Trophoblast cell (in vitro differentiated cells and primary cell): ENCODE results near the gene PABPN1.

Experiments used
- DNase-seq, 2 donors: peaks; one replicate each; pipeline ENCODE4 v3.0.0-alpha.2; 2016
- H2AFZ ChIP-seq: 2 replicates; pipeline ENCODE4 v1.6.1; 2013; ENCODE audit warnings: low read length, moderate library complexity, mild to moderate bottlenecking; ENCODE audit not compliant: insufficient read depth, poor library complexity
- H2AK5ac ChIP-seq: 2 replicates; pipeline ENCODE4 v1.6.1; 2013; ENCODE audit warnings: mild to moderate bottlenecking, low read length
- H2BK120ac ChIP-seq: 2 replicates; pipeline ENCODE4 v1.6.1; 2013; ENCODE audit warnings: low read length, mild to moderate bottlenecking, moderate library complexity; ENCODE audit not compliant: insufficient read depth, poor library complexity
- H2BK12ac ChIP-seq: 2 replicates; pipeline ENCODE4 v1.6.1; 2013; ENCODE audit warnings: mild to moderate bottlenecking, low read length, moderate library complexity
- H2BK5ac ChIP-seq: 2 replicates; pipeline ENCODE4 v1.6.1; 2013; ENCODE audit warnings: low read length, low read depth, moderate library complexity, mild to moderate bottlenecking; ENCODE audit not compliant: poor library complexity
- H3K14ac ChIP-seq: 2 replicates; pipeline ENCODE4 v1.6.1; 2013; ENCODE audit warnings: mild to moderate bottlenecking, low read length
- H3K18ac ChIP-seq: 2 replicates; pipeline ENCODE4 v1.6.1; 2013; ENCODE audit warnings: mild to moderate bottlenecking, low read length
- H3K23ac ChIP-seq: 2 replicates; pipeline ENCODE4 v1.6.1; 2013; ENCODE audit warnings: low read length
- H3K27ac ChIP-seq: 2 replicates; pipeline ENCODE4 v1.5.1; 2013; ENCODE audit warnings: low read depth, mild to moderate bottlenecking, inconsistent platforms, low read length, moderate library complexity
- H3K27me3 ChIP-seq: 2 replicates; pipeline ENCODE4 v1.6.1; 2013; ENCODE audit warnings: inconsistent platforms, mild to moderate bottlenecking, low read length, moderate library complexity; ENCODE audit not compliant: insufficient read depth
- H3K36me3 ChIP-seq, 2 experiments: 1 replicate in 1 of 2; 2 replicates in 1 of 2; pipeline ENCODE4 v1.6.1; 2013; ENCODE audit warnings: low read length in 2 of 2, mild to moderate bottlenecking in 2 of 2, moderate library complexity in 1 of 2; ENCODE audit not compliant: insufficient read depth in 2 of 2, control insufficient read depth in 1 of 2
- H3K4ac ChIP-seq: 2 replicates; pipeline ENCODE4 v1.6.1; 2013; ENCODE audit warnings: low read depth, mild to moderate bottlenecking, low read length, moderate library complexity
- H3K4me1 ChIP-seq, 2 experiments: 1 replicate in 1 of 2; 2 replicates in 1 of 2; pipeline ENCODE4 v1.6.1; 2013; ENCODE audit warnings: low read length in 2 of 2, mild to moderate bottlenecking in 2 of 2, moderate library complexity in 1 of 2; ENCODE audit not compliant: insufficient read depth in 2 of 2, control insufficient read depth in 1 of 2
- H3K4me2 ChIP-seq: 2 replicates; pipeline ENCODE4 v1.6.1; 2013; ENCODE audit warnings: inconsistent platforms, mild to moderate bottlenecking, low read length, moderate library complexity
- H3K4me3 ChIP-seq: 2 replicates; pipeline ENCODE4 v1.5.1; 2013; ENCODE audit warnings: mild to moderate bottlenecking, low read depth, low read length, inconsistent platforms
- H3K79me1 ChIP-seq: one replicate; pipeline ENCODE4 v1.6.1; 2013; ENCODE audit warnings: low read length
- H3K79me2 ChIP-seq: 2 replicates; pipeline ENCODE4 v1.6.1; 2013; ENCODE audit warnings: low read length, mild to moderate bottlenecking; ENCODE audit not compliant: control insufficient read depth, insufficient read depth, poor library complexity
- H3K9ac ChIP-seq: 2 replicates; pipeline ENCODE4 v1.6.1; 2013; ENCODE audit warnings: mild to moderate bottlenecking, low read length
- H3K9me3 ChIP-seq: 2 replicates; pipeline ENCODE4 v1.6.1; 2013; ENCODE audit warnings: low read depth, mild to moderate bottlenecking, control low read depth, inconsistent platforms, low read length; ENCODE audit not compliant: insufficient read depth
- H4K12ac ChIP-seq: 2 replicates; pipeline ENCODE4 v1.6.1; 2013; ENCODE audit warnings: low read depth, mild to moderate bottlenecking, low read length, moderate library complexity
- H4K8ac ChIP-seq: 2 replicates; pipeline ENCODE4 v1.6.1; 2013; ENCODE audit warnings: low read depth, mild to moderate bottlenecking, low read length, moderate library complexity
- H4K91ac ChIP-seq: one replicate; pipeline ENCODE4 v1.6.1; 2013; ENCODE audit warnings: low read depth, mild to moderate bottlenecking, low read length, moderate library complexity
- WGBS: extraction: QIAGEN DNeasy Blood & Tissue Kit; methylation state at CpG from one replicate; pipeline ENCODE4 v1.1.7; 2013; ENCODE audit warnings: missing lambda C conversion rate; ENCODE audit not compliant: insufficient read length, insufficient coverage; ENCODE audit errors: extremely low coverage; 5-methylcytosine and 5-hydroxymethylcytosine counted together

PABPN1 gene

GRCh38 chr14:23316300-23316699, 5.0 kb upstream of the PABPN1 start:
- Histone ChIP-seq H3K27ac (no peak overlapping the region), H3K4me1 (peaks cover 4 to 6% of the 10 kb centered on the region in 2 experiments), H4K12ac (no peak overlapping the region), H3K4ac (no peak overlapping the region), H3K27me3 (no peaks in the 10 kb centered on the region), H2AFZ (no peak overlapping the region), H3K79me2 (no peaks in the 10 kb centered on the region), H2BK12ac (no peak overlapping the region), H3K14ac (no peak overlapping the region), H3K4me2 (no peak overlapping the region), H4K8ac (no peak overlapping the region), H4K91ac (no peak overlapping the region), H2BK120ac (no peak overlapping the region), H2AK5ac (no peak overlapping the region), H3K4me3 (no peak overlapping the region), H3K18ac (no peak overlapping the region), H3K36me3 (peaks cover 6 to 12% of the 10 kb centered on the region in 2 experiments), H3K9ac (no peak overlapping the region), H3K79me1 (peaks cover 5% of the 10 kb centered on the region), H2BK5ac (no peak overlapping the region), H3K9me3 (no peaks in the 10 kb centered on the region), H3K23ac (no peak overlapping the region)
- no peak for DNase-seq
- no CpG with 5 or more reads among the region's 5 CpGs for WGBS

- peak overlapping the region; percentile 93 for H4K91ac ChIP-seq
- no peak overlapping the region for H3K23ac ChIP-seq
- H3K18ac ChIP-seq, result no peak overlapping the region
- H4K12ac ChIP-seq, result peak overlapping the region; percentile 96
- peak overlapping the region; percentile 77 for H2BK120ac ChIP-seq
- H2AK5ac ChIP-seq, result peak overlapping the region; percentile 24
- WGBS, result no CpG with 5 or more reads among the region's 17 CpGs
- H3K36me3 ChIP-seq, result peaks cover 21 to 27% of the 10 kb centered on the region in 2 experiments
- H2BK5ac ChIP-seq, result peak overlapping the region; percentile 62
- H3K27ac ChIP-seq, result peak overlapping the region; percentile 63
- H3K4ac ChIP-seq, result peak overlapping the region; percentile 37
- H3K79me1 ChIP-seq, result peaks cover 17% of the 10 kb centered on the region
- peak overlapping the region; percentile 42 for H2BK12ac ChIP-seq
- no peaks in the 10 kb centered on the region for H3K27me3 ChIP-seq
- peak overlapping the region; percentile 90 for H4K8ac ChIP-seq
- peaks cover 8 to 10% of the 10 kb centered on the region in 2 experiments for H3K4me1 ChIP-seq
- no peak overlapping the region for H3K9ac ChIP-seq
- peak overlapping the region; percentile 41 for H3K4me3 ChIP-seq
- peak overlapping the region; percentile 77 for H3K14ac ChIP-seq
- H3K4me2 ChIP-seq, result peak overlapping the region; percentile 64
- H3K9me3 ChIP-seq, result no peaks in the 10 kb centered on the region
- DNase-seq, result no peak
- peak overlapping the region; percentile 57 for H2AFZ ChIP-seq
- H3K79me2 ChIP-seq, result peaks cover 9% of the 10 kb centered on the region
Observed at GRCh38 chr14:23319746-23320583, 1.3 kb upstream of the PABPN1 start.

DNA sequence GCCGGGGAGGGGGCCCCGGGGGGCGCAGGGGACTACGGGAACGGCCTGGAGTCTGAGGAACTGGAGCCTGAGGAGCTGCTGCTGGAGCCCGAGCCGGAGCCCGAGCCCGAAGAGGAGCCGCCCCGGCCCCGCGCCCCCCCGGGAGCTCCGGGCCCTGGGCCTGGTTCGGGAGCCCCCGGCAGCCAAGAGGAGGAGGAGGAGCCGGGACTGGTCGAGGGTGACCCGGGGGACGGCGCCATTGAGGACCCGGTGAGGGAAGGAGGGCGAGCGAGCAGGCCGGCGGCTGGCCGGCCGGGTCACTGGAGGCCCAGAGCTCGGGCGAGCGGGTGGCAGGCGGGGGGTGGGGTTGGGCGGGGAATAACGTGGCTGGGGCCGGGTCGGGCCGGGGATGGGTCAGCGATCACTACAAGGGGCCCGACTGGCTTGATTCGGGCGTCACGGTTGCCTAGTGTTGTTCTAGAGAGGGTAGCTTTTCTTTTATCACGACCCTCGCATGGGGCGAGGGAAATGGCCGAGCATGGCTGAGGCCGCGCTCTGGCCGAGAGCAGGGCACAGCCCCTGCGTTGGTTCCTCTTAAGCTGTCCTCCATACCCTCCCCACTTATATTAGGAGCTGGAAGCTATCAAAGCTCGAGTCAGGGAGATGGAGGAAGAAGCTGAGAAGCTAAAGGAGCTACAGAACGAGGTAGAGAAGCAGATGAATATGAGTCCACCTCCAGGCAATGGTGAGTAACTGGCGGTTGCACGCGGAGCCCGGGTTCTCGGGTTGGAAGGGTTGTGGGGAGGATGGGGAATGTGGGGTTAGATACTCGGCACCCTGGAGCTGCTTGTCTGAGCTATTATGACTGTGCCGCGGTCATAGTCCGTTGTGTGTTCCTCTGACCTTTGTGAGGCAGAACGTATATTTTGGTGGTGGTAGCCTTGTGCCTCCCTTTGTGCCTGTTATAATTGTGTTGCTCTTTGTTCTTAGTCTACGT, 603 bp downstream of the PABPN1 start:
- H3K79me1 ChIP-seq, result peaks cover 17% of the 10 kb centered on the region
- peak overlapping the region; percentile 98 for H2AK5ac ChIP-seq
- peak overlapping the region; percentile 99 for H3K14ac ChIP-seq
- no CpG with 5 or more reads among the region's 64 CpGs for WGBS
- peaks cover 8 to 10% of the 10 kb centered on the region in 2 experiments for H3K4me1 ChIP-seq
- H3K18ac ChIP-seq, result peak overlapping the region; percentile 99
- peak overlapping the region; percentile 98 for H3K9ac ChIP-seq
- H2BK5ac ChIP-seq, result peak overlapping the region; percentile 99
- peak overlapping the region; percentile 100 for H3K4ac ChIP-seq
- H3K27me3 ChIP-seq, result no peaks in the 10 kb centered on the region
- H2BK12ac ChIP-seq, result no peak overlapping the region
- H2BK120ac ChIP-seq, result peak overlapping the region; percentile 90
- peak overlapping the region; percentile 96 for H2AFZ ChIP-seq
- peak overlapping the region; percentile 99 for H4K8ac ChIP-seq
- peak overlapping the region; percentile 100 for H4K91ac ChIP-seq
- peak; percentile 7 to 43 for DNase-seq
- H3K23ac ChIP-seq, result no peak overlapping the region
- H3K4me3 ChIP-seq, result peak overlapping the region; percentile 80
- no peaks in the 10 kb centered on the region for H3K9me3 ChIP-seq
- peak overlapping the region; percentile 100 for H4K12ac ChIP-seq
- peaks cover 30 to 32% of the 10 kb centered on the region in 2 experiments for H3K36me3 ChIP-seq
- H3K79me2 ChIP-seq, result peaks cover 9% of the 10 kb centered on the region
- peak overlapping the region; percentile 88 for H3K27ac ChIP-seq
- peak overlapping the region; percentile 73 for H3K4me2 ChIP-seq
